K562 (cell line): Measurements from ENCODE around the gene EOLA1.

Source experiments
- LARP7 ChIP-seq: fragments of 450-650 bp; IDR thresholded peaks from 2 replicates; pipeline ENCODE4 v1.6.1; 2016
- TF ChIP-seq, protein P1 (sequence below), 3 experiments: IDR thresholded peaks in 2 of 3; conservative IDR thresholded peaks in 1 of 3; 2 replicates each; pipeline ENCODE4 v1.5.1; 2011 to 2012; ENCODE audit warnings: low read length in 3 of 3, mild to moderate bottlenecking in 3 of 3, control low read depth in 2 of 3, improper control_type of control experiment in 1 of 3, inconsistent platforms in 1 of 3, low read depth in 1 of 3, mixed read lengths in 1 of 3, moderate library complexity in 1 of 3; ENCODE audit not compliant: insufficient read depth in 2 of 3

DNA sequence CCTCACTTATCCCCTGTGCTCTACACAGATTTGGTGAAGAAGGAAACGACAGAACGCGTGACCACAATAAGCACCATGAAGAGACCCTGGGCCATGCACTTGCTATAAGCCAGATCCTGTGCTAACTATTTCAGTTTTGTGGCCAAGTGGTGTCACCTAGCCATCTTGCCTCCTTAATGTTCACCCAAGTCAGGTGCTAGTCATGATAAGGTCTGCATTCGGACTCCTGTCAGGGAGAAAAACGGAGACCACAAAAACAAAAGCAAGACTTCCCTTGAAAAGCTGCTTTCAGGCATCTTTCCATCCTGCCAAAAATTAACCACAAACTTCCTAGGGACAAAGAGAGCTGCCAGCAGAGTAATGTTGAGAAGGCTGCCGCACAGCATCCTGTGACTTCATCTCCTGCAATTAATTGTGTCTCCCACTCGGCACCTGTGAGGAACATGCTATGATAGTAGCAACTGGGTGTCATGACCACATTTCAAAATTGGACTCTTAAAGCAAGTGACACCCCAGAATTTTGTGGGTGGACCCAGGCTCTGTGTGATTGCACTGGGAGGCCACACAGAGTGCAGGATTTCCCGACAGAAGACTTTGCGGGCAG, 26.9 kb upstream of the EOLA1 start:
- TF ChIP-seq LARP7: no peak
- TF ChIP-seq, protein P1, sequence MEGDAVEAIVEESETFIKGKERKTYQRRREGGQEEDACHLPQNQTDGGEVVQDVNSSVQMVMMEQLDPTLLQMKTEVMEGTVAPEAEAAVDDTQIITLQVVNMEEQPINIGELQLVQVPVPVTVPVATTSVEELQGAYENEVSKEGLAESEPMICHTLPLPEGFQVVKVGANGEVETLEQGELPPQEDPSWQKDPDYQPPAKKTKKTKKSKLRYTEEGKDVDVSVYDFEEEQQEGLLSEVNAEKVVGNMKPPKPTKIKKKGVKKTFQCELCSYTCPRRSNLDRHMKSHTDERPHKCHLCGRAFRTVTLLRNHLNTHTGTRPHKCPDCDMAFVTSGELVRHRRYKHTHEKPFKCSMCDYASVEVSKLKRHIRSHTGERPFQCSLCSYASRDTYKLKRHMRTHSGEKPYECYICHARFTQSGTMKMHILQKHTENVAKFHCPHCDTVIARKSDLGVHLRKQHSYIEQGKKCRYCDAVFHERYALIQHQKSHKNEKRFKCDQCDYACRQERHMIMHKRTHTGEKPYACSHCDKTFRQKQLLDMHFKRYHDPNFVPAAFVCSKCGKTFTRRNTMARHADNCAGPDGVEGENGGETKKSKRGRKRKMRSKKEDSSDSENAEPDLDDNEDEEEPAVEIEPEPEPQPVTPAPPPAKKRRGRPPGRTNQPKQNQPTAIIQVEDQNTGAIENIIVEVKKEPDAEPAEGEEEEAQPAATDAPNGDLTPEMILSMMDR (IDR thresholded peaks at IDR 0.05 in 2 of 3, conservative IDR thresholded peaks at IDR 0.05 in 1 of 3; ENCODE audit: insufficient read depth in 2 of 3, low read depth in 1 of 3, low read length in 3 of 3): no peak
